Activated CD8-positive, alpha-beta memory T cell treated with anti-CD3 and anti-CD28 coated beads, Interleukin-2, amount 50 U/mL, for 4 hours (primary cell): ENCODE results near the gene LHX4.
"Not testable (repeated sequence)": the region's sequence is repeated elsewhere in the genome, so short reads cannot be mapped to it uniquely, and the experiment has no call there.

Experiments
- DNase-seq: peaks from one replicate; pipeline ENCODE4 v3.0.0-alpha.2; 2020

Gene LHX4

GRCh38 chr1:180198196-180198595 lies 31.9 kb upstream of the LHX4 start:
- DNase-seq, result no peak

DNA sequence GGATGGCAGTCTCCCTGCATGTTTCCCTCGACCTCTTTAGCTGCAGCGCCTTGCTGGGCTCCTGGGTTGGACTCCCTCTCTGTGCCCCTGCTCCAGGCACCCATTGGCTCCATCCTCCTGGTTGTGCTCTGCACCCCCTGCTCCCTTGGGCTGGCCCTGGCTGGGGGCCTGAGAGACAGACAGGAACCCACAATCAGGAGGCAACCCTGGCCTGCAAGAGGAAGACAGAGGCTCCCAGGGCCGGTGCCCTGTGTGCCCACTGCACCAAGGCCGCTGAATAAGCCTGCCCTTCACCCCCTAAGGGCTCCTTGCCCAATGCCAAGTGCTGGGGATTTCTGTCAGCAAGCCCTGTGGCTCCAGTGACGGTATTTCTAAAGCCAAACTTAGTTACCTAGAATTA lies 31.5 kb upstream of the LHX4 start:
- DNase-seq, result no peak

DNA sequence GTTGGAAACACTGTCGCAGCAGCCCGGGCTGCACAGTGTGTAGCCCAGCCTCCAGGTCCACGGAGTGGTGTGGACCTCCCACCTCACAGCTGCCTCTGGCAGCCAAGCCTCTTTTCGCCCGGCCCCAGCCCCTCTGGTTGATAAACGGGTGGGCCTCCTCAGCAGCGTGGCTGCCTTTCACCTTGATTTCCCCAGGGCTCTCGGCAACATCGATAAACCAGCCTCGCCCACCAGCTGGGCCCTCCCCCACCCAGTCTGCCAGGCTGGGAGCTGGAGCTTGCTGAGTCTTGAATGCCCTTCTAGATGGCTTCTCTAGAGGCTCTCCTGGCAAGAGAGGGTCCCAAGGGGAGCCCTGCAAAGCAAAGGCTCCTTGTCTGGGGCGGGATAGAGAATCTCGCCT lies 31.0 kb upstream of the LHX4 start:
- no peak for DNase-seq

- no peak for DNase-seq
These were observed 28.4 kb upstream of the LHX4 start for GRCh38 chr1:180201451-180202200.

DNA sequence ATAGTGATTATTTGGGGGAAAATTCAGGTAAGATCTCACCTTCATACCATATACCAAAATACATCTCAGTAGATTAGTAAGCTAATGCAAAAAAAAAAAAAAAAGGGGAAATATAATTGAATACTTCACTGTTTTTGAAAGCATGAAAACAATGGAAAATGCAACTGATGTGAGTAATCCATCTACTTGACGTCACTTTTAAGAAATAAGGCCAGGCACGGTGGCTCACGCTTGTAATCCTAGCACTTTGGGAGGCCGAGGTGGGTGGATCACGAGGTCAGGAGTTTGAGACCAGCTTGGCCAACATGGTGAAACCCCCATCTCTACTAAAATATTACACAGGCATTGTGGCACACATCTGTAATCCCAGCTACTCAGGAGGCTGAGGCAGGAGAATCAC lies 27.5 kb upstream of the LHX4 start:
- not testable (repeated sequence) for DNase-seq

DNA sequence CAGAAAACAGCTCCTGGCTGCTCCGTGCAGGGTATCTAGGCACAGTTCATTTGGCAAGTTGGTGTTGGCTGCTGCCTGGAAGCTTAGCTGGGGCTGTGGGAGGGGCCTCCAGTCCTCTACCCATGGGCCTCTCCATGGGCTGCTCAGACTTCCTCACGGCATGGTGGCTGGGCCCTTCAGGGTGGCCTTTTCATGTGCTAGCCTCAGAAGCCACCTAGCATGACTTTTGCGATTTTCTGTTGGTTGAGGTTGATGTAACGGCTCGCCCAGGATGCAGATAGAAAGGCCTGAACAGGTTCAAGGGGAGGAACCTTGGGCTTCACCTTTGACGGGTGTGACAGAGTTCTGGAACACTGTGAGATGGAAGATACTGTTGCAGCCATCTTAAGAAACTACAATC lies 25.8 kb upstream of the LHX4 start:
- DNase-seq, result no peak

GRCh38 chr1:180206581-180206980 lies 23.5 kb upstream of the LHX4 start:
- no peak for DNase-seq

DNA sequence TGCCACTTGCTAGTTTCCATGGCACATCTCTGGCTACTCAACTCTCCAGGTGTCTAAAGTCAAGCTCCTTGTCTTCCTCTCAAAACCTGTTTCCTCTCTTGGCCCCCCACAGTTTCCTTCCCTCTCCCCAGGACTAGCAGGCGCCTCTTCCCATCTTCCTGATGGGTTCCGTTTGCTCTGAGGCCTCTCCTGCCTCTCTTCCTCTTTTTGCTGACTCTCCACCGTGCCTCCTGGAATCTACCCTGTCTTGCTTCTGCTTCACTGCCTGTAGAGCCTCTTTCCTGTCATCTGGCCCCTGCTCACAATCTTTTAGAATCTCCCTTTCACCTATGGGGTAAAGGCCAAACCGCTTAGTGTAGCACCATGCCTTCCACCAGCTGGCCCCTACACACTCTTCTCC lies 21.8 kb upstream of the LHX4 start:
- DNase-seq, result no peak

GRCh38 chr1:180210008-180210620 lies 19.9 kb upstream of the LHX4 start:
- no peak for DNase-seq

DNA sequence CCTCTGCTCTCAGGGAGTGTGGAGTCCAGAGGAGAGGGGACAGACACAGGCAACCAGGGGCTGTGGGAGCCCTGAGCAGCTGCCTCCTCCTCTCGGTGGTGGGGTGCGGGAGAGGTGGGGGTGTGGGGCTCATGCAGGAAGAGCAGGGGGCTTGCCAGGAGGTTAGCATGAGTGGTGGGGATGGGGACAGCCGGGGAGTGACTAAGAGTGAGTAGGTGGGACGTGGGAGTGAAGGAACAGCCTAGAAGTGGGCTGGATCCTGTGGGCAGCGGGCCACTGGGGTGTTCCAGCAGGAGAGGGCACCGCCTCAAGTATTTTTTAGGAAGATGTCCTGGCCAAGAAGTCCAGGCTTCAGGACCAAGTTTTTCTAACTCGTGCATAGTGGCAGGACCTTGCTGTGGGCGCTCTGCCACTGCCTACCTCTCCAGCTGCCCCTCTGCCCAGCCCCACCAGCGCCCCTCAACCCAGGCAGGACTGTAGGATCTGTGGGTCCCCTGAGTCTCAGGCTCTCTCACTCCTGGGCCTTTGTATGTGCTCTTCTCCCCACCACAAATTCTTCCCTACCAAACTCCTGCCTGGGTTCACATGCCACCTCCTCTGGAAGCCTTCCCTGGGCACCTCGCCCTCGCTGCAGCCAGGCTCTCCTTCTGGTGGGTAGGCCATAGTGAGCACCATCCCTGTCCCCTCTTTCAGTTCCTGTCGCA lies 18.8 kb upstream of the LHX4 start:
- DNase-seq, result no peak

- DNase-seq, result no peak
These were observed 18.2 kb upstream of the LHX4 start for GRCh38 chr1:180211860-180212229.

DNA sequence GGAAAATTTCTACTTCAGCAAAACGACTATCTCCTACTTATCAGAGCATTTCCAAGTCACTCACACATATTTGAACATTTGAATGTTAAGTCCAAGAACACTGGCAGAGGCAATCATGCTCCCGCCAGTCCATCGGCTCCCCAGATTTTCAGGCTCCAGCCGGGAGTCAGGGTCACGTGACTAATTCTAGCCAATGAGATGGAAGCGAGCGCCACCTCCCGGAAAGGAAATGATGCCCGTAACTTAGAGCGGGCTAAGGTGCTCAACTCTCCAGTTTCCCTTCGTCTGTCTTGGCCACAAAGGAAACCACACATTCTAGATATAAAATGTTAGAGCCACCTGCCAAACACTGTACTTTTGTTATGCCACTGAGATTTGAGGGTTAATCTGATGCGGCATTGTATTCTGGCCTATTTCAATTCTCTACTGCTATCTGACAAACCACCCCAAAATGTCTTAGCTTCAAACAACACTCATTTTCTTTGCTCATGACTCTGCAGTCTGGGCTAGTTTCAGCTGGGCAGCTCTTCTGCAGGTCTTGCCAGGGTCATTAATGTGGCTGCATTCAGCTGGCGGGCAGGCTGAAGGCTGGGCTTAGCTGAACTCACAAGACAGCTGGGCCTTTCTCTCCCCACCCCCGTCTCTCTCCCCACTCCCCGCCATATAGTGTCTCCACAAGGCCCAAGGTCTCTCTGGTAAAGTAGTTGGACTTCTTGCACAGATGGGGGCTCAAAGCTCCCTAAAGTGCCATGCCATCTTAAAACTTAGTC lies 16.5 kb upstream of the LHX4 start:
- no peak for DNase-seq

- no peak for DNase-seq
These were observed 14.0 kb upstream of the LHX4 start for GRCh38 chr1:180215856-180216625.

GRCh38 chr1:180217006-180217405 lies 13.1 kb upstream of the LHX4 start:
- DNase-seq, result no peak

GRCh38 chr1:180218806-180219765 lies 11.0 kb upstream of the LHX4 start:
- no peak for DNase-seq

GRCh38 chr1:180219776-180220175 lies 10.3 kb upstream of the LHX4 start:
- no peak for DNase-seq

- no peak for DNase-seq
These were observed 8.6 kb upstream of the LHX4 start for GRCh38 chr1:180221462-180221861.

DNA sequence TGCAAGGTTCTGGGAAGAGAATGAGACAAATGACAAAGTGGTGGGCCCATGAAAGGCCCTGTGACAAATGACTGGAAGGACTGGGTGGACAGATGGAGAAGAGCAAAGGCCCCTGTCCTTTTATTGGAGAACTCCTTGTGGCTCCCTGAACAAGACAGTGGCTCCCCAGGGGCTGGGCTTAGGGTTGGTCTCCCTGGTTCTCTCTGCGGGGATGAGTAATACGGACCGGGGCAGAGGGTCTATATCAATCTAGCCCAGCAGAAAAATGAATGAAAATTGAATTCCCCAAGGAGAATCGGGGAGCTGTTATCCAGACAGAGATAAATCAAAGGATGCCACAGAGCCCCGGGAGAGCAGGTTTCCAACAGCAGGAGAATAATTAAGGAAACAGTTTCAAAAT lies 5.2 kb upstream of the LHX4 start:
- no peak for DNase-seq

DNA sequence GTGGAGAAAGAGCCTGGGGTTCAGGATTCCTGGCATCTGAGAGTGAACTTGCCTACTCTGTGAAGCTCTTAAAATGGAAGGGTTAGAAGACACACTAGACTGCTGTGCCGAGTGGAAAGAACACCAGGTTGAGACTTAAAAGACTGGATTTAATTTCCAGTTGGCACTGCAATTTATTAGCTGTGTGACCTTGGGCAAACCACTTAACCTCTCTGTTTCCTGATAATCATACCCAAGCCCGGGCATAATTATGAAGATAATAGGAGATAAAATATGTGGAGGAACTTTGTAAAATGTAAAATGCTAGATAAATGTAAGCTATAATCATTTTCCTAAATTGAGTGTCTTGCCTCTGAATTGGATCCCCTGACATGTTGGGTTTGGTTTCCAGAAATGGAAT lies 4.7 kb upstream of the LHX4 start:
- no peak for DNase-seq

GRCh38 chr1:180227861-180228647 lies 2.0 kb upstream of the LHX4 start:
- no peak for DNase-seq
